ENCODE data around the gene SYNE2. TPM values are rescaled to one million over a fixed set of nuclear protein-coding genes. Genes with fewer than 3 reads are reported as not detected.

Gene SYNE2
- polyA plus RNA-seq, 1 donor from 2014 or later = 82.3 TPM

DNA sequence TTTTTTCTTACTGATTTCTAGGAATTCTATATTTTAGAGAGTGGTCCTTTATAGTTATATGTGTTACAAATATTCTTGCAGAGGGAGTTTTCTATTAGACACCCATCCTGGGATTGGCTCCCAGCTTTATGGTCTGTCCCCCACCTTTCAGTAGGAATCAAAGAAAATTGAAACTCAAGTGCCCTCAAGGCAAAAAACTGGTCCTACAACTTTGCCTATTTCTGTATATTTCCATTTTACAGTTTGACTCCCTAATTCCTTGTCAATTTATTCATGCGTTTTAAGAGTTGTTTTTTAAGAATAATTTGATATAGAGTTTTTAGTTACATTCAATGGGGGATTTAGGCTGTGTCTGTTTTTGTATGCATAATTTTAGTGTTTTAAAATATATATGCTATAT lies 208.9 kb downstream of the SYNE2 start:
- Histone ChIP-seq H2AFZ (ENCODE audit: low read depth, low read length) (no peak overlapping the region), H3K9ac (ENCODE audit: low read length) (no peak overlapping the region), H3K36me3 (ENCODE audit: insufficient read depth, low read length) (no peaks in the 10 kb centered on the region), H4K20me1 (ENCODE audit: insufficient read depth) (no peaks in the 10 kb centered on the region), H3K27me3 (ENCODE audit: insufficient read depth, low read depth, low read length) (no peaks in the 10 kb centered on the region), H3K9me3 (ENCODE audit: low read length) (no peaks in the 10 kb centered on the region), H3F3A (ENCODE audit: insufficient read depth, low read length, poor library complexity, severe bottlenecking) (no peaks in the 10 kb centered on the region), H3K9me2 (ENCODE audit: insufficient read depth, low read length) (no peaks in the 10 kb centered on the region), H3K4me3 (ENCODE audit: low read length) (no peak overlapping the region), H3K4me2 (ENCODE audit: low read length) (no peak overlapping the region), H3K27ac (ENCODE audit: low read length) (no peak overlapping the region), H3K79me2 (replicated peaks; ENCODE audit: insufficient read depth, low read length) (no peaks in the 10 kb centered on the region)
- TF ChIP-seq TAF1 (IDR thresholded peaks at IDR 0.05; ENCODE audit: low read depth) (no peak), RAD21 (conservative IDR thresholded peaks at IDR 0.05) (no peak), EZH2 (IDR thresholded peaks at IDR 0.05; ENCODE audit: borderline replicate concordance, insufficient read depth, low read length, poor library complexity, severe bottlenecking) (no peak), EP300 (conservative IDR thresholded peaks at IDR 0.05; ENCODE audit: poor library complexity, severe bottlenecking) (no peak), MXI1 (conservative IDR thresholded peaks at IDR 0.05; ENCODE audit: poor library complexity, severe bottlenecking) (no peak), SMC3 (conservative IDR thresholded peaks at IDR 0.05; ENCODE audit: poor library complexity) (no peak), POLR2AphosphoS5 (IDR thresholded peaks at IDR 0.05) (no peak)
- TF ChIP-seq, protein P1, sequence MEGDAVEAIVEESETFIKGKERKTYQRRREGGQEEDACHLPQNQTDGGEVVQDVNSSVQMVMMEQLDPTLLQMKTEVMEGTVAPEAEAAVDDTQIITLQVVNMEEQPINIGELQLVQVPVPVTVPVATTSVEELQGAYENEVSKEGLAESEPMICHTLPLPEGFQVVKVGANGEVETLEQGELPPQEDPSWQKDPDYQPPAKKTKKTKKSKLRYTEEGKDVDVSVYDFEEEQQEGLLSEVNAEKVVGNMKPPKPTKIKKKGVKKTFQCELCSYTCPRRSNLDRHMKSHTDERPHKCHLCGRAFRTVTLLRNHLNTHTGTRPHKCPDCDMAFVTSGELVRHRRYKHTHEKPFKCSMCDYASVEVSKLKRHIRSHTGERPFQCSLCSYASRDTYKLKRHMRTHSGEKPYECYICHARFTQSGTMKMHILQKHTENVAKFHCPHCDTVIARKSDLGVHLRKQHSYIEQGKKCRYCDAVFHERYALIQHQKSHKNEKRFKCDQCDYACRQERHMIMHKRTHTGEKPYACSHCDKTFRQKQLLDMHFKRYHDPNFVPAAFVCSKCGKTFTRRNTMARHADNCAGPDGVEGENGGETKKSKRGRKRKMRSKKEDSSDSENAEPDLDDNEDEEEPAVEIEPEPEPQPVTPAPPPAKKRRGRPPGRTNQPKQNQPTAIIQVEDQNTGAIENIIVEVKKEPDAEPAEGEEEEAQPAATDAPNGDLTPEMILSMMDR (IDR thresholded peaks at IDR 0.05; ENCODE audit: poor library complexity, severe bottlenecking) = no peak
- TF ChIP-seq, protein P2, sequence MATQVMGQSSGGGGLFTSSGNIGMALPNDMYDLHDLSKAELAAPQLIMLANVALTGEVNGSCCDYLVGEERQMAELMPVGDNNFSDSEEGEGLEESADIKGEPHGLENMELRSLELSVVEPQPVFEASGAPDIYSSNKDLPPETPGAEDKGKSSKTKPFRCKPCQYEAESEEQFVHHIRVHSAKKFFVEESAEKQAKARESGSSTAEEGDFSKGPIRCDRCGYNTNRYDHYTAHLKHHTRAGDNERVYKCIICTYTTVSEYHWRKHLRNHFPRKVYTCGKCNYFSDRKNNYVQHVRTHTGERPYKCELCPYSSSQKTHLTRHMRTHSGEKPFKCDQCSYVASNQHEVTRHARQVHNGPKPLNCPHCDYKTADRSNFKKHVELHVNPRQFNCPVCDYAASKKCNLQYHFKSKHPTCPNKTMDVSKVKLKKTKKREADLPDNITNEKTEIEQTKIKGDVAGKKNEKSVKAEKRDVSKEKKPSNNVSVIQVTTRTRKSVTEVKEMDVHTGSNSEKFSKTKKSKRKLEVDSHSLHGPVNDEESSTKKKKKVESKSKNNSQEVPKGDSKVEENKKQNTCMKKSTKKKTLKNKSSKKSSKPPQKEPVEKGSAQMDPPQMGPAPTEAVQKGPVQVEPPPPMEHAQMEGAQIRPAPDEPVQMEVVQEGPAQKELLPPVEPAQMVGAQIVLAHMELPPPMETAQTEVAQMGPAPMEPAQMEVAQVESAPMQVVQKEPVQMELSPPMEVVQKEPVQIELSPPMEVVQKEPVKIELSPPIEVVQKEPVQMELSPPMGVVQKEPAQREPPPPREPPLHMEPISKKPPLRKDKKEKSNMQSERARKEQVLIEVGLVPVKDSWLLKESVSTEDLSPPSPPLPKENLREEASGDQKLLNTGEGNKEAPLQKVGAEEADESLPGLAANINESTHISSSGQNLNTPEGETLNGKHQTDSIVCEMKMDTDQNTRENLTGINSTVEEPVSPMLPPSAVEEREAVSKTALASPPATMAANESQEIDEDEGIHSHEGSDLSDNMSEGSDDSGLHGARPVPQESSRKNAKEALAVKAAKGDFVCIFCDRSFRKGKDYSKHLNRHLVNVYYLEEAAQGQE (IDR thresholded peaks at IDR 0.05; ENCODE audit: borderline replicate concordance) = no peak

DNA sequence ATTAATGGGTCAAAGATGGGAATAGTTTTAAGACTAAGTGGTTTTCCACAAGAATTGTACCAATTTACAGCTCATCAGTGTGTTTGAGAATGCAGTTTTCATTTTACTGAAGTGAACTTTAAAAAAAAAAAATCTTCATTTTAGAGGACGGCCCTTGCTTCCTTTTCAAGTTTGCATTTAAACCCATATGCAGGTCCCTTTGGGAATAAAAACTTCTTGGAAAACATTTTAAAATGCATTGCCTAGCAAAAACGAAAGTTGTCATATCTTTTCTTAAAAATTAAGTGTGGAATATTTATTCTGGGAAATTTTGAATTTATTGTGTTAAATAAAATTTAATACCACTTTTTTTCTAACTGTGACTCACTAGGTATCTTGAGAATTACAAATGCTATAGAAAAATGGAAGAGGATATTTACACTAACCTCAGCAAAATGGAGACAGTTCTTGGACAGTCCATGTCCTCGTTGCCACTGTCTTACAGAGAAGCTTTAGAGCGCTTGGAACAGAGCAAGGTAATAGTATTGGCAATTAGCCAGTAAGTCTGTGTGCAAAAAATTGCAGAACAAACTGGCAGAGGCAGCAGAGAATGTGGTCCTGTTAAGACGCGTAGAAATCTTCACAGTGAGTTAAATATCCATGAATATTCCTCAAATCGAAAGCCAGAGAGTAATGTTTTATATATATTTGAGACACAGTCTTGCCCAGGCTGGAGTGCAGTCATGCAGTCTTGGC lies 209.7 kb downstream of the SYNE2 start:
- no peaks in the 10 kb centered on the region for H3K9me2 ChIP-seq (ENCODE audit: insufficient read depth, low read length)
- no peaks in the 10 kb centered on the region for H3K79me2 ChIP-seq (replicated peaks; ENCODE audit: insufficient read depth, low read length)
- H3K9ac ChIP-seq (ENCODE audit: low read length) = no peak overlapping the region
- no peaks in the 10 kb centered on the region for H3F3A ChIP-seq (ENCODE audit: insufficient read depth, low read length, poor library complexity, severe bottlenecking)
- H3K27me3 ChIP-seq (ENCODE audit: insufficient read depth, low read depth, low read length) = no peaks in the 10 kb centered on the region
- no peak overlapping the region for H3K27ac ChIP-seq (ENCODE audit: low read length)
- H3K9me3 ChIP-seq (ENCODE audit: low read length) = no peaks in the 10 kb centered on the region
- no peak overlapping the region for H2AFZ ChIP-seq (ENCODE audit: low read depth, low read length)
- H3K4me3 ChIP-seq (ENCODE audit: low read length) = no peak overlapping the region
- no peaks in the 10 kb centered on the region for H3K36me3 ChIP-seq (ENCODE audit: insufficient read depth, low read length)
- H3K4me2 ChIP-seq (ENCODE audit: low read length) = no peak overlapping the region
- no peaks in the 10 kb centered on the region for H4K20me1 ChIP-seq (ENCODE audit: insufficient read depth)
- TF ChIP-seq SMC3 (conservative IDR thresholded peaks at IDR 0.05; ENCODE audit: poor library complexity) (no peak), POLR2AphosphoS5 (IDR thresholded peaks at IDR 0.05) (no peak), TAF1 (IDR thresholded peaks at IDR 0.05; ENCODE audit: low read depth) (no peak), MXI1 (conservative IDR thresholded peaks at IDR 0.05; ENCODE audit: poor library complexity, severe bottlenecking) (no peak), EP300 (conservative IDR thresholded peaks at IDR 0.05; ENCODE audit: poor library complexity, severe bottlenecking) (no peak)
- TF ChIP-seq, protein P1 (IDR thresholded peaks at IDR 0.05; ENCODE audit: poor library complexity, severe bottlenecking) = no peak

Data from neural cell (in vitro differentiated cells).